PC-3 (cell line): ENCODE measurements around the gene SMPX.

Experiments used
- CTCF ChIP-seq: fragments of 300-600 bp; sonication (generic); conservative IDR thresholded peaks from 2 replicates; pipeline ENCODE4 v1.5.1; 2017; ENCODE audit warnings: antibody characterized with exemption, low read depth, mild to moderate bottlenecking, low read length
- EZH2 ChIP-seq: fragments of 300-600 bp; sonication (generic); IDR thresholded peaks from one replicate; pipeline ENCODE4 v1.6.1; 2017; ENCODE audit warnings: antibody characterized with exemption, mild to moderate bottlenecking, low read length; ENCODE audit not compliant: unreplicated experiment

- TF ChIP-seq CTCF (no peak), EZH2 (no peak)
Measured at GRCh38 chrX:21781525-21781924, 23.6 kb upstream of the SMPX start.
